Neural cell (in vitro differentiated cells): ENCODE results near the gene WDR70. TPM values are rescaled to one million over a fixed set of nuclear protein-coding genes. Genes with fewer than 3 reads are reported as not detected.

Experiments used
- H2AFZ ChIP-seq: fragments of 200-600, 300-800 bp; sonication (generic), shearing (Covaris generic); 2 replicates; pipeline ENCODE4 v1.6.0; 2014; ENCODE audit warnings: low read depth, mild to moderate bottlenecking, antibody characterized with exemption, low read length, moderate library complexity
- H3F3A ChIP-seq: fragments of 200-600 bp; shearing (Covaris generic); 2 replicates; pipeline ENCODE4 v1.6.1; 2016; ENCODE audit warnings: mild to moderate bottlenecking, moderate library complexity, mixed read lengths, antibody characterized with exemption, low read length; ENCODE audit not compliant: insufficient read depth, poor library complexity, severe bottlenecking
- H3K27ac ChIP-seq: fragments of 200-600, 300-800 bp; sonication (generic), shearing (Covaris generic); 2 replicates; pipeline ENCODE4 v1.5.1; 2014; ENCODE audit warnings: mild to moderate bottlenecking, low read length, moderate library complexity
- H3K27me3 ChIP-seq: fragments of 300-800, 200-600 bp; sonication (generic), shearing (Covaris generic); 2 replicates; pipeline ENCODE4 v1.6.0; 2014; ENCODE audit warnings: mild to moderate bottlenecking, low read depth, low read length, moderate library complexity; ENCODE audit not compliant: insufficient read depth
- H3K36me3 ChIP-seq: fragments of 300-800, 200-600 bp; sonication (generic), shearing (Covaris generic); 2 replicates; pipeline ENCODE4 v1.5.1; 2014; ENCODE audit warnings: mild to moderate bottlenecking, antibody characterized with exemption, low read length, moderate library complexity; ENCODE audit not compliant: insufficient read depth
- H3K4me2 ChIP-seq: fragments of 300-800, 200-600 bp; sonication (generic), shearing (Covaris generic); 2 replicates; pipeline ENCODE4 v1.6.0; 2014; ENCODE audit warnings: mild to moderate bottlenecking, low read length
- H3K4me3 ChIP-seq: fragments of 300-800, 200-600 bp; sonication (generic), shearing (Covaris generic); 2 replicates; pipeline ENCODE4 v1.5.1; 2014; ENCODE audit warnings: mild to moderate bottlenecking, low read length, moderate library complexity
- H3K79me2 ChIP-seq: fragments of 200-600 bp; shearing (Covaris generic); replicated peaks from 2 replicates; pipeline ENCODE4 v1.6.0; 2014; ENCODE audit warnings: mild to moderate bottlenecking, low read length, moderate library complexity; ENCODE audit not compliant: insufficient read depth
- H3K9ac ChIP-seq: fragments of 300-800, 200-600 bp; sonication (generic), shearing (Covaris generic); 2 replicates; pipeline ENCODE4 v1.6.1; 2016; ENCODE audit warnings: mild to moderate bottlenecking, low read length, mixed read lengths
- H3K9me2 ChIP-seq: fragments of 200-600 bp; shearing (Covaris generic); 2 replicates; pipeline ENCODE4 v1.6.1; 2016; ENCODE audit warnings: mild to moderate bottlenecking, low read length, mixed read lengths; ENCODE audit not compliant: insufficient read depth
- H3K9me3 ChIP-seq: fragments of 200-600, 300-800 bp; sonication (generic), shearing (Covaris generic); 2 replicates; pipeline ENCODE4 v1.6.1; 2016; ENCODE audit warnings: mild to moderate bottlenecking, mixed run types, low read length, moderate library complexity, mixed read lengths
- H4K20me1 ChIP-seq: fragments of 200-600 bp; shearing (Covaris generic); 2 replicates; pipeline ENCODE4 v1.6.1; 2016; ENCODE audit warnings: mild to moderate bottlenecking, mixed run types; ENCODE audit not compliant: insufficient read depth
- CTCF ChIP-seq: fragments of 450-650 bp; IDR thresholded peaks from 2 replicates; pipeline ENCODE4 v1.5.1; 2014; ENCODE audit warnings: antibody characterized with exemption, mild to moderate bottlenecking, moderate library complexity; ENCODE audit not compliant: poor library complexity, severe bottlenecking
- EP300 ChIP-seq: fragments of 450-650 bp; conservative IDR thresholded peaks from 2 replicates; pipeline ENCODE4 v1.6.1; 2014; ENCODE audit warnings: antibody characterized with exemption, mild to moderate bottlenecking, moderate library complexity; ENCODE audit not compliant: poor library complexity, severe bottlenecking
- EZH2 ChIP-seq: fragments of 200-600, 300-800 bp; shearing (Covaris generic), sonication (generic); IDR thresholded peaks from 2 replicates; pipeline ENCODE4 v1.6.1; 2014; ENCODE audit warnings: antibody characterized with exemption, low read length, borderline replicate concordance, mild to moderate bottlenecking; ENCODE audit not compliant: insufficient read depth, poor library complexity, severe bottlenecking
- MXI1 ChIP-seq: fragments of 450-650 bp; conservative IDR thresholded peaks from 2 replicates; pipeline ENCODE4 v1.6.1; 2014; ENCODE audit warnings: antibody characterized with exemption, mild to moderate bottlenecking; ENCODE audit not compliant: poor library complexity, severe bottlenecking
- POLR2AphosphoS5 ChIP-seq: IDR thresholded peaks from 2 replicates; pipeline ENCODE4 v1.6.1; 2012
- RAD21 ChIP-seq: fragments of 450-650 bp; conservative IDR thresholded peaks from 2 replicates; pipeline ENCODE4 v1.6.1; 2014; ENCODE audit warnings: antibody characterized with exemption, mild to moderate bottlenecking, moderate library complexity
- REST ChIP-seq: IDR thresholded peaks from 2 replicates; pipeline ENCODE4 v1.6.1; 2012; ENCODE audit warnings: borderline replicate concordance
- SMC3 ChIP-seq: fragments of 450-650 bp; conservative IDR thresholded peaks from 2 replicates; pipeline ENCODE4 v1.6.1; 2014; ENCODE audit warnings: antibody characterized with exemption, mild to moderate bottlenecking, moderate library complexity; ENCODE audit not compliant: poor library complexity
- TAF1 ChIP-seq: IDR thresholded peaks from 2 replicates; pipeline ENCODE4 v1.6.1; 2012; ENCODE audit warnings: low read depth
- polyA plus RNA-seq: library from polyadenylated mRNA; depleted of rRNA; stranded (reverse); fragments of >200 nt; gene quantifications from 2 replicates; pipeline ENCODE4 v1.2.3, GENCODE V29; 2014

WDR70 gene
- polyA plus RNA-seq, 1 donor from 2014 or later = 40.9 TPM

DNA sequence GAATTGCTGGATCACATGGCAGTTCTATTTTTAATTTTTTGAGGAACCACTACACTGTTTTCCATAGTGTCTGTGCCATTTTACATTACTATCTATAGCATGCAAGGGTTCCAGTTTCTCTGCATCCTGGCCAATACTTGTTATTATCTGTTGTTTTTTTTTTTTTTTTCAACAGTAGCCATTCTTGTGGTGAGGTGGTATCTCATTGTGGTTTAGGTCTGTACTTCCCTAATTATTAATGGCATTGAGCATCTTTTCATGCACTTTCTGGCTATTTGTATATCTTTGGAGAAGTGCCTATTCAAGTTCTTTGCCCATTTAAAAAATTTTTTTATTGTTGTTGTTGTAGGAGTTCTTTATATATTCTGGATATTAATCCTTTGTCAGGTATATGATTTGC lies 363.0 kb downstream of the WDR70 start:
- Histone ChIP-seq H3F3A (no peaks in the 10 kb centered on the region), H3K9me2 (no peaks in the 10 kb centered on the region), H3K4me2 (no peak overlapping the region), H3K4me3 (no peak overlapping the region), H3K36me3 (peaks cover 7% of the 10 kb centered on the region), H3K27me3 (no peaks in the 10 kb centered on the region), H2AFZ (no peak overlapping the region), H3K27ac (no peak overlapping the region), H3K9ac (no peak overlapping the region), H3K79me2 (no peaks in the 10 kb centered on the region), H4K20me1 (no peaks in the 10 kb centered on the region), H3K9me3 (peaks cover 5% of the 10 kb centered on the region)
- TF ChIP-seq EZH2 = no peak
- TF ChIP-seq RAD21 = no peak
- TF ChIP-seq EP300 = no peak
- TF ChIP-seq SMC3 = no peak
- no peak for TF ChIP-seq POLR2AphosphoS5
- no peak for TF ChIP-seq REST
- no peak for TF ChIP-seq TAF1
- TF ChIP-seq CTCF = no peak
- TF ChIP-seq MXI1 = no peak

- Histone ChIP-seq H3K9ac (no peak overlapping the region), H4K20me1 (no peaks in the 10 kb centered on the region), H3K27me3 (no peaks in the 10 kb centered on the region), H3K9me3 (no peaks in the 10 kb centered on the region), H2AFZ (no peak overlapping the region), H3K9me2 (no peaks in the 10 kb centered on the region), H3K36me3 (no peaks in the 10 kb centered on the region), H3K4me3 (no peak overlapping the region), H3K79me2 (no peaks in the 10 kb centered on the region), H3K27ac (no peak overlapping the region), H3K4me2 (no peak overlapping the region), H3F3A (no peaks in the 10 kb centered on the region)
- TF ChIP-seq CTCF (no peak), MXI1 (no peak)
Observed at GRCh38 chr5:37751227-37751626, 372.1 kb downstream of the WDR70 start.
